Activated CD4-positive, CD25-positive, alpha-beta regulatory T cell treated with anti-CD3 and anti-CD28 coated beads, Interleukin-2, amount 50 U/mL, for 72 hours (primary cell): Measurements from ENCODE around the gene SLC25A13.

Experiments
- DNase-seq: peaks from one replicate; pipeline ENCODE4 v3.0.0; 2021

Gene SLC25A13

DNA sequence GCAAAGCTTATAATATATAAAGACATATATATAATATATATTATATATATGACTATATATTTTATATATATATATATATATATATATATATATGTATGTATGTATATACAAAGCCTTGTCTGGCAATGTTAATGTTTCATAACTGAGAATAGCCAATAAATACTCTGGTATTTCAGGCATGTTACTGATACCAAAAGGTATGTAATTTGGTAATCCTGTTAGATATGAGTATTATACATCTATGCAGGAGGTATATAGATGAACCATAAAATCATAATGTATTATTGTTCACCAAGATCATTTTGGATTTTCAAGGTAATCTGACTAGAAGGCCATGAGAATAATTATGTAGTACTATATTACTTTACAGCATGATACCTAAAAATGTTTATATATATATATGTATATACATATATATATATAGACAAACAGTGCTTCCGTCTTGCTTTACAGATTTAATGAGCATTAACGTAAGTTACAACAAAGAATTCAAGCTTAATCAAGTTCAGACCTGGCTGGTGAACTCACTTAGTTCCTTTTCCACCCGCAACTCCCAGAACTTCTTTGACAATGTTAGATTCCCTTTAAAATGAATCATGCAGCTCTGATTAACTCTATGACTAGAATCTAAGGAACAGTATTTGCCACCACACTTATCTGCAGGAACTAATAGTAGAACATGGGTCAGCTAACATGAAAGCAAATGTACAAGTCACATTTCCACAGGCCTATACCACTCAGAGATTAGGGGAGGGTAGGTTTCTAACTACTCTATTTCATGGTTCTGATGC lies 82.7 kb downstream of the SLC25A13 start:
- no peak for DNase-seq

DNA sequence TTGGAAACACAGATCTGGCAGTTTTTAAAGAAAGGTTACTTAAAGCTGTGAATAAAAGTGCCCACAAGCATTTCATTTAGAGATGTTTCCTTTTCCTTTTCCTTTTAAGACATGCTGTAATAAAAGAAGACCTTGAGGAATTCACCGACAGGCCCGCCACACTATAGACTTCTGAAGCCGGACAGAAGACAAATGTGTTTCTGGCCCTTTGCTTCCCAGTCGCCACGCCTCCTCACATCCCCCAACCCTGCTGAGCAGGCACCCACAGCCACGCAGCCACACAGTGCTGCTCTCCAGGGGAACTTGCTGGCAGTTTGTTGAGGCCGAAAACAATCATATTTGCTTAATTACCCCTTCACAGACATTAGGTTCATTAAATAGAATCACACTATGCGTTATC lies 83.4 kb downstream of the SLC25A13 start:
- no peak for DNase-seq

DNA sequence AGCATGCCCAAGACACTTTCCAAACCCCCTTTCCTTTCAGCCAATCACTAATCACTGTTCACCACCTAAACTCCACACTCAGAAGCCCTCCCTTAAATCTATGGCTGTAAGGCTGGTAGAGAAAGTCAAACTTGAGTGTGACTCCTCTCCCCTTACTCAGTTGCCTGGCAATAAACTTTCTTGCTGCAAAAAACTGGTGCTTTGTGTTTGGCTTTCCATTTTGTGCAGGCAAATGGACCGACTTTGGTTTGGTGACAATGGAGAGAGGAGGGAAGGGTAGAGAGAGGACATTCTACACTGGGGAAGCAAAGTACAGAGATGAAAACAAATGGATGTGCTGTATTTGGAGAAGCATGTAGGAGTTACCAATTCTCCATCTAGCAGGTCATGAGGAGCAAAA lies 84.9 kb downstream of the SLC25A13 start:
- DNase-seq = no peak

DNA sequence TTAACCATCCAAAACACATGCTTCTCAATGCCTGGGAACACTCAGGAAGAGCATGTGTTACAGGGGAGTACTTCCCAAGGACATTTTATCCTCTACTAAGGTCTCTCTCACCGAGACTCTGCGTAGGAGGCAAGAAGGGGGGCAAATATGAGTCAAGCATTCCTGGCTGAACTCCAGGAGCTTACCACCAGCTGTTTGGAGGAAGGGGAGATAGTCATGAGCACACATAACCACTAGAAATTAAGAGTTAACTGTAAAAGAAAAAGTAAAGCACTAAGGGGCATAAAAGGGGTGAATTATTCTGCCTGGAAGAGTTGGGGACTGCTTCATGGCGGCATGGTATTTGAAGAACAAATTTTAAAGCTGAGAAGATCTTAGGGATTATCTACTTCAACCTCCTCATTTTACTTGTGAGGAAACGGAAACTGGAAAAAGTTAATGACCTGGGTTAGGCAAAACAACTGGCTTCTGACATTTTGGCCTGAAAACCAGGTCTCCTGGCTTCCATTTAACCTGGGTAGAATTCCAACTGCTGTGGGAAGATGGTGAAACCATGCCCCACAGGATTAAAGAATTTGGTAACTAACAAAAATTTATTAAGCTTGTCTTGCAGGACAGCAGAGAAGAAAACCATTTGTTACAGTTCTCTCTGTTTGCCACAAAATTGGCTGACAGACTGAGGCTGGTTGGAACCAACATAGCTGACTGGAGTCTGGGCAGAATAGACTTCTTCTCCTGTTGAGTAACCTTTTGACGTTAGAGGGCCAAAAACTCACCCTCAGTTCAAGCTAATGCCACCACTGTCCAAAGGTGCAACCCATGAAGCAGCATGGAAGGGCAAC lies 85.5 kb downstream of the SLC25A13 start:
- no peak for DNase-seq

DNA sequence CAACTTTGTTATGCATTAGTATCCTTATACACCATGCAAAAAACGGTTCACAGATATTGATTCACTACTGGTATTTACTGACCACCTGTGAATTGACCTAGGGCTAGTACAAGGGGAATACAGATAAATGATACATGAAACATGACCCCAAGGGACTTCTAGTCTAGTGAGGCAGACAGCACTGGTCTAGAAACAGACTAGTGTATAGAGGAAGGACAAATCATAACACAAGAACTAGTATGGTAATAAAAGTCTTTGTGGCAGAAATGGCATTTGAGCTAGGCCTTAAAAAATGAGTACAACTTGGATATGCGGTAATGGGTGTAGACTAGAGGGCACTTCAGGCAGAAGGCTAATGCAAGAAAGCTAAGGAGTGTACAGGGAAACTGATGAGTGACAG lies 86.6 kb downstream of the SLC25A13 start:
- no peak for DNase-seq

DNA sequence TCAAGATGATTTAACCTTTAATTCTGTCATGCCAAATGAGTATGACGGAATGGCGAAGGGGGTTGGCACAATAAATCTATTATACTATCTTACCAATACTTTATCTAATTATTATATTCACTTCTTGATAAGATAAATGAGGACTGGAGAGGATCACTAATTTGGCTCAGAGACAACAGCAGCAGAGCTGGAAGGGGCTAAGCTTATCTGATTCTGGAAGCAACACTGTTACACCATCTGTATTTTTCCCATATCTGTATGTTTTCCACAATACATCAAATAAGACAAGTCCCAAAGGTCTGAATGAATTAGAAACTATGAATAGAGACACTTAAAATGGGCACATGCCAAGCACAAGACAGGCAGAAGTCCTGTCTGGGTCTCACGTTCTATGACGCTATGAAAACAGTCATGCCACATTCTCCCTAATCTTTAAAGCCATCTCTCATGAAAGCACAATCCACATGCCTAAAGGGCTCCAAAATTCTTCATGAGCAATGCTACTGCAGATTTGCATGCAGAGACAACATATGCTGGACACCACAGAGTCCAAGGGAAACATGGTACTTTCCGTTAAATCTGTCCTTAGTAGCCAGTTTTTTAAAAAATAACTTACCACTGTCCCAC lies 88.3 kb downstream of the SLC25A13 start:
- DNase-seq = no peak

DNA sequence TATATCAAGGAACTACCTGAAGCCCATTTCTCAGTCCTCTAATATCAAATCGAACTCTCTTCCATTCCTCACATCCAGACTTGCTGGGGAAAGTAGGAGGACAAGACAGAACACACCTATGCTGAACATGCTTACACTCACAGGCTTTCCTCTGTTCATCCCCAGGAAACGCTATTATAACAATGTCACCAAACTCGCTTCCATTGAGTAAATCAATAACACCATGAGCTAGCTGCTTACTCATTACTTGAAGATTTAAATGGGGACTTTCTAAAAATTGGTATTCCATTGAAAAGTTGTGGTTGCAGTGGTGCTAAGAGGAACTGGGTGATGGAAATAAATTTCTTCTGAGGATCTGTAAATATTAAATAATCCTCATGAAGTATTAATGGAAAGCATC lies 88.8 kb downstream of the SLC25A13 start:
- no peak for DNase-seq

DNA sequence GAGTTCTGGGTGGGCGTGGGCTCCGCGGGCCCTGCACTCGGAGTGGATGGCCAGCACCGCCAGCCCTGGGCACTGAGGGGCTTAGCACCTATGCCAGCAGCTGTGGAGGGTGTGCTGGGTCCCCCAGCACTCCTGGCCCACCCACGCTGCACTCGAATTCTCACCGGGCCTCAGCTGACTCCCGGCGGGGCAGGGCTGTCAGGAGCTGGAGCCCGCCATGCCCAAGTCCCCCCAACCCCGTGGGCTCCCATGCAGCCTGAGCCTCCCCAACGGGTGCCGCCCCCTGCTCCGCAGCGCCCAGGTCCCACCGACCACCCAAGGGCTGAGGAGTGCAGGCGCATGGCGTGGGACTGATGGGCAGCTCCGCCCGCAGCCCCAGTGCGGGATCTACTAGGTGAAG lies 93.1 kb downstream of the SLC25A13 start:
- DNase-seq = no peak

DNA sequence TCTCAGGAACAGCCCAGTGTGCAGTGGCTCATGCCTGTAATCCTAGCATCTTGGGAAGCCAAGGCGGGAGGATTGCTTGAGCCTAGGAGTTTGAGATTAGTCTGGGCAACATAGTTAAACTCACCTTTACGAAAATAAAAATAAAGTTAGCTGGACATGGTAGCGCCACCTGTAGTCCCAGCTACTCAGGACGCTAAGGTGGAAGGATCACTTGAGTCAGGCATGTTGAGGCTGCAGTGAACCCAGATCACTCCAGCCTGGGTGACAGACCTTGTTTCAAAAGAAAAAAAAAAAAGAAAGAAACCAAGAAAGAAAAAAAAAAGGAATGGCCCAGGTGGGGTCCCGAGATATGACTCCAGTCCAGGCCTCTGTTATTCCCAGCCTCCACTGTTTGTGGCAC lies 96.6 kb downstream of the SLC25A13 start:
- no peak for DNase-seq

DNA sequence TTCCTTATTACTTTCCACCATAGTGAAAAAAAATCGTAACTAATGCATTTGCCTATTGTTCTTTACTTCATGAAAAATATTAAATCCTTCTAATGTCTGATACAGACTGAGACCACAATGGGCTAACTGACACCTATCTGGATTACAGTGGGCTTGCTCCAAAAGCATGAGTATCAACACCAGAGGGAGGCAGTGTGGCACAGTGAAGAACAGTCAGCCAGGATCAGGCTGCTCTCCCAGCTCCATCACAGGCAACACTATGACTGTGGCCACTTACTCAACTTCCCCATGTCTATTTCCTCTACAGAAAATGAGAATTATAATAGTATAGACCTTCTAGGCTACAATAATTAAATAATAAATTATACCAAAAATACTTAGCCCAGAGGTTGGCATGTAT lies 97.2 kb downstream of the SLC25A13 start:
- DNase-seq = no peak

DNA sequence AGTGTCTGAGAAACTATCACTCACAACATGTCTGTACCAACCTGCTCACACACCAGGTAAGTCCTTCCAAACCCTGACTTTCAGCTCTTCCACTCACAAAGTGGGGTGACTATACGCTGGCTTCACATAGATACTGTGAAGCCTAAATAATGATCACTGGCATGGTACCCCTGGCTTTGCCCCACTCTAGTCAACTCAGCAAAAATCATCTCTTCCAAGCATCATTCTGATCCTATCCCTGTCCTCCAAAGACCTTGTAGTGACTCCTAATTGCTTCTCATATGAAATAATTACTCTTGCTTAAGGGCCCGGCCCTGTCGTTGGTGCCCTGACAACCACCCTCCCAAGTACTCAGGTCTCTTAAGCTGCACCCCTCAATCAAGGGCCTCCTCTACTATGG lies 97.8 kb downstream of the SLC25A13 start:
- DNase-seq = no peak

DNA sequence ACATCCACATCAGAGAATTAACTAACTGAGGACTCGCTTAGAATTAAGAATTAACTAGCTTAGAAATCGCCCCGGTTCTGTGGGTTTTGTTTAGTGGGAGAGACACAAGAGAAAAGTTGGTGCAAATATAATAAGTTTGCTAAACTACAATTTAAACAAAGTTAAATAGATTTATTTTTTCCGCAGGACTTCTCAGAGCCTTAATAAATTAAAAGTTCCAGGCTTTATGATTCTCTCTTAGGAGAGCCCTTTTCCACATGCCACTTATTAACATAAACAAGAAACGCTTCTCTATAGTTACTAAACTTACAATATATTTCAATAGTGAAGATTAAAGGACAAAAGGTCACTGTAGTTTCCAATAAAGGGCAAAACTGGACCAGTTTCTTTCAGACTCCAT lies 100.0 kb downstream of the SLC25A13 start:
- DNase-seq = no peak

DNA sequence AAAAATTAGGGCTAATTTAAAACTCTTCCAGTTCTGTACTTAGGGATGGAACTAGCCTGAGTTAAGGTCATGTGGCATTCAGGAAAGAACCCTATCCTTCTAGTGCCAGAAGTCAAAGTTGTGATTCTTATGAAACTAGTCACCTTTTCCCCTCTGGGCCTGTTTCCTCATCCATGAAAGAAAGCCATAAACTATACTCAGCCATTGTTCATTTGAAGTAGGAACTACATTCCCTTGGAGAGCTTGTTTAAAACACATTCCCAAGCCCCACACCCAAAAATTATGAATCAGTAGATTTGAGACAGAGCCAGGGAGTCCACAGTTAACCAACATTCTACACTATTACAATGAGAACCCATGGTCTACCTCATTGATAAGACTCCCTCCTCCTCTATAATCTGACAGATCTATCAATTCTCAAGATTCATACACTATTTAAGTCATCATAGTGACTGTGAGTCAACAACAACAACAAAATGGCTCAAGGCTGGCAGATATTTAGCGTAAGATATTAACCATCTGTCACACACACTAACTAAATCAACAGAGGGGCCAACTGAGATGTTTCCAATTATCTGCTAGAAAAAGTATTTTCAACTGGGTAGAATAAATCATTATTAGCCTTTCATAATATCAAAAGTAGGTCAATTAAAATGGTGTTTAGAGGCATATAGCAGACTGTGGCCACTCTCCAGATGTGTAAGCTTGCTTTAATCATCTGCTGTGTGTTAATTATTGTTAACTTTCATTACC lies 102.3 kb downstream of the SLC25A13 start:
- no peak for DNase-seq

DNA sequence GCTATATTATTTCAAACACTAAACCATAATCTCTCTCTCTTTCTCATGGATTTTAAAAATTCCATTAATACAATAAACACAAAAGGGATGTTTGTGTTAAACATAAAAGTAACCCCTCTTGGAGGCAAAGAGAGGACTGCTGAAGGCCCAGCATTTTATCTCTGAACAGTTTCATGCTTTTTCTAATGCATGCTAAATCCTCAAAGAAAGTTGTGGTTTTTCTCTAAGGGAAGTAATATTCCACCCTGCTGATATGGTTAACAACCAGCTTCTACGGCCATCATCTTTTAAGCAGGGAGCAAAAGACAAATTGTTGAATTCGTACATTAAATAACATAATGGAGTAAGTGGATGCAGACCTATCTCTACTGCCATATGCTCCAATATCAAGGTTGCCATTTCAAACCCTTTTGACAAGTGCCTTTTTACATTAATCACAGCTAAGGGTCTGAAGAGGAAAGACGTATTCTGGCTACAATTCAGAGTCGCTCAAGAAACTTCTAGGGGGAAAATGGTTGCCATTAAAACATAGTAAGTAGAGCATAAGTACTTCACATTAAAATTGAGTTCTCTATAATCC lies 103.1 kb downstream of the SLC25A13 start:
- no peak for DNase-seq

DNA sequence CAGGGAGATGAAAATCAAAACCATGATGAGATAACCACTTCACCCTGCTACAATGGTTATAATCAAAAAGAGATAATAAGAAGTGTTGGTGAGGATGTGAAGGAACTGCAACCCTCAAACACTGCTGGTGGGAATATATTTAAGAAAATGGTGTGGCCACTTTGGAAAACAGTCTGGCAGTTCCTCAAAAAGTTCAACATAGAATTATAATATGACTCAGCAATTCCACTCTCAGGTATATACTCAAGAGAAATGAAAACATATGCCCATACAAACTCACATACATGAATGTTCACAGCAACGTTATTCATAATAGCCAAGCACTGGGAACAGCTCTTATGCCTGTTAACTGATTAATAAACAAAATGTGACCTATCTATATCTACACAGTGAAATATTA lies 104.8 kb downstream of the SLC25A13 start:
- no peak for DNase-seq

DNA sequence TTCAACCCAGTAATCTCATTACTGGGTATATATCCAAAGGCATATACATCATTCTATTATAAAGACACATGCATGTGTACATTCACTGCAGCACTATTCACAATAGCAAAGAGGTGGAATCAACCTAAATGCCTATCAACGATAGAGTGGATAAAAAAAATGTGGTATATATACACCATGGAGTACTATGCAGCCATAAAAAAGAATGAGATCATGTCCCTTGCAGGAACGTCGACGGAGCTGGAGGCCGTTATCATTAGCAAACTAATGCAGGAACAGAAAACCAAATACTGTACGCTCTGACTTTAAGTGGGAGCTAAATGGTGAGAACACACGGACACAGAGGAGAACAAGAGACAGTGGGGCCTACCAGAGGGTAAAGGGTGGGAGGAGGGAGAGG lies 105.5 kb downstream of the SLC25A13 start:
- no peak for DNase-seq

DNA sequence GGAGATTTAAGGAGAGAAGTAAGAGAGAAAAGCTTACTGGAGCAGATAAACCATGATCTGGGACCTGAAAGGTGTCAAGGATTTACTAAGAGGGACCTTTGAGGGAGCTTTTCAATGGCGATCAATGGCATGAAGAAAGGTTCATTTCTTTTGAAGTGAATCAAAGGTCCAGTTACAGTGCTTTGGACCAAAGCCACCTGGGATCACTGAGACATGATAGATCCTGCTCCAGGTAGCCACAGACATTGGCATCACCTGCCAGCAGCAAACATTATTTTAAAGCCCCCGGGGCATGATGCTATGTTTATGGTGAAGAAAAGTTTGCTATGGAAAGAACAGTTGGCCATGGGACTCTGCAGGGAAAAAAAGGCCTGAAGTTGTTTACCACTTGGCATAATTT lies 109.4 kb downstream of the SLC25A13 start:
- no peak for DNase-seq

DNA sequence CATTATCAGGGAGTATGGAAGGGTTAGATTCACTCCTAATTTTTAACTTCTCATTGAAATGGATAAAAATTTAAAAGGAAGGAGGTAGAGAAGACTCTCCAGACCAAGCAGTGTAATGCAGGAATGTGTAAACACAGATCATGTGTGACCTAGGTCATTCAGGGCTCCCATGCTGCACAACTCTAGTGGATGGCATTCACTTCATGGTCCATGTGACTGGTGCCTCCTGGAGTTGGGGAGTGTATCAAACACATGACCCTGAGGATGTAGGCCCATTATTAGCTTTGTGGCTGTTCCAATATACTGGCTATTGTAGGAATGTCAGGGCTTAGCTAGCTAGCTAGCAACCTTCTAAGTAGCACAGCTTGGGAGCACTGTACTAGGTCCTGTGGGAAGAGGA lies 109.9 kb downstream of the SLC25A13 start:
- no peak for DNase-seq

DNA sequence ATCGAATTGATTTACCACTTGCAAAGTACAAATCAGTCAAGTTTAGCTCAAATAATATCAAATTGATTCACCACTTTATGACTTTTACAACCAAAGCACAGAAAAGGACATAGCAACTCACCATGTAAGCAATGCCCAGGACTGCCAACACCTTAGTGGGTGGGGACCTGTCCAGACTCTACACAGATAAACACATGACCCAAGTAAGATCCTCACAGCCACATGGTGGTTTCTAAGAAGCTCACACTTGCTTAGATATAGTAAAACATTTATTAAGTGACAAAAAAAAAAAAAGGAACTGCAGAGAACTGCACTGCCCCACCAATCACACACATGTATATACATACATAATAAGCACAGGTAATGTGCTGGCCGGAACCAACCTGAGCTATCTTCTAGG lies 116.2 kb downstream of the SLC25A13 start:
- no peak for DNase-seq

DNA sequence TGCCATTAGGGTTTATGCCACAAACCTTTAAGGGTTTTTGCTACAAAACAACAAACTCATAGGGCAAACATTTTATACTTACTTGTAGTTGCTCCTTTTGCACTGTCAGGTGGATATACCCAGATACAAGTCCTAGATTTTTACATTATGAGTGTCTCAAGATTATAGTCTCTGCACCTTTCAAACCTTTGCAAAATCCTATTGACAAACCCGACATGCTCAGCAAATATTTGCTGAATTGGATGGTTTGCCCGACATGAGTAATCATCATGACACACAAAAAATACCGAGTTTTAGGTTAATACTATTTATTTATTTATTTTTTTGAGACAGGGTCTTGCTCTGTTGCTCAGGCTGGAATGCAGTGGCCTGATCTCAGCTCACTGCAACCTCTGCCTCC lies 117.3 kb downstream of the SLC25A13 start:
- no peak for DNase-seq

DNA sequence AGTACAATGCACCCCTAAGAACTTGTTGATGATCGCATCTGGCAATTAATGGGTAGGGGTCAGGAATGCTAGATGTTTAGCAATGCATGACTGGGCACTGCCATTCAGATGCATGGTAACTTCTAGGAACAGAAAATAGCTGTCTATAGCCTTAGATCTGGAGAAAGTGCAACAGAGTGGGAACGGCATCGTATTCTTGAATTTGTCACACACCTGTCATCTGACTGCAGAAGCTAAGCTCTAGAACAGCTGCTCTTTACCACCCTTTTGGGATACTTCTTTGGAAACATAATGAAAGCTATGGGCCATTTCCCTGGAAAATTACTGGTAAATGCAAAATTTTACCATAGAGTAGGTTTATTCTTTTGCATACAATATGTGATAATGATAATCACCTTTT lies 118.1 kb downstream of the SLC25A13 start:
- DNase-seq = no peak

DNA sequence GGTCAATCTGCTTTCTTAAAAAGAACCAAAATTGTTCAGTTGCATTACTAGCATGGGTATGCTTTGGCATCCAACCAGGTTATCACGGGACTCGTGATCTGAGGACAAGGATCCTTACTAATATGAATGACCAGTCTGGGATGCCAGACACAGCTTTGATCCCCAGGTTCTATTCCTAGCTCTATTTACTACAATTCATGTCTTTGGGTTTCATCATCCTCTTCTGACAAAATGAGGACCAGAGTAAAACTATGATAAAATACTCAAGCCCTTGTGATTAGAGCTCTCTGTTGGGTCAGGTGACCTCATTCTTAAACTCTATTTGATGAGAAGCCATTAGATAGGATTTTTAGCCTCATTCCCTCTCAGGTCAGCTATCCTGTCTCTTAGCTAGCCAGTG lies 119.8 kb downstream of the SLC25A13 start:
- no peak for DNase-seq

DNA sequence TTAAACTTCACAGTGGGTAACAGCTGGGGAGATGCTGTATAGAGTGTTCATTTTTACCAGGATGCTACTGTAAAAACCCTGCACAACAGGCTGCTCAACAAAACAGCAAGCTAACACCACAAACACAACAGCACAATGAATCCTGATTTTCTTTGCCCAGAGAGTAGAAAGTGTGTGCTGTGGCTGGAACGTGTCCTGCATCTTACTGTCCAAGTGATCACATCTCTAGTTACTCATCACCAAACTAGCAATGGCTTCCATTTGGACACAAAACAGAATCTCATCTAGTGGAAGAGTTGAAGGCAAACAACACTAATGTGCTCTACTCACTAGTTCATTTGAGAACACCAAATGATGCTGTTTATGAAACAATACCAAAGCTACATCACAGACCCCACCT lies 121.2 kb downstream of the SLC25A13 start:
- DNase-seq = no peak
